ENCODE results near the gene MYH11.

The MYH11 gene

GRCh38 chr16:15829460-15829859 is 27.4 kb downstream of the MYH11 start:
- Histone ChIP-seq H3K4me1 (ENCODE audit: low read length) (peaks cover 37% of the 10 kb centered on the region), H3K4me2 (ENCODE audit: low read length) (no peak overlapping the region), H2AFZ (ENCODE audit: low read depth, low read length) (no peak overlapping the region), H3K27me3 (ENCODE audit: low read depth, low read length) (peaks cover 8% of the 10 kb centered on the region), H3K4me3 (ENCODE audit: low read length) (no peak overlapping the region), H3K36me3 (replicated peaks; ENCODE audit: low read depth, low read length) (no peaks in the 10 kb centered on the region), H3K9ac (ENCODE audit: low read length) (no peak overlapping the region), H4K20me1 (ENCODE audit: insufficient read depth, low read length) (no peaks in the 10 kb centered on the region), H3K79me2 (ENCODE audit: low read length) (no peaks in the 10 kb centered on the region), H3K9me3 (ENCODE audit: insufficient read depth, low read length) (no peaks in the 10 kb centered on the region), H3K27ac (ENCODE audit: low read length) (no peak overlapping the region)
- no peak for TF ChIP-seq EZH2phosphoT487 (IDR thresholded peaks at IDR 0.05; ENCODE audit: low read depth)
- no peak for TF ChIP-seq CTCF (IDR thresholded peaks at IDR 0.05; ENCODE audit: low read depth, low read length)

GRCh38 chr16:15827709-15828343 is 29.0 kb downstream of the MYH11 start:
- TF ChIP-seq EZH2phosphoT487 (IDR thresholded peaks at IDR 0.05; ENCODE audit: low read depth) (no peak), CTCF (IDR thresholded peaks at IDR 0.05; ENCODE audit: low read depth, low read length) (no peak)
- Histone ChIP-seq H3K9me3 (ENCODE audit: insufficient read depth, low read length) (no peaks in the 10 kb centered on the region), H3K79me2 (ENCODE audit: low read length) (no peaks in the 10 kb centered on the region), H3K9ac (ENCODE audit: low read length) (no peak overlapping the region), H3K27ac (ENCODE audit: low read length) (no peak overlapping the region), H3K4me3 (ENCODE audit: low read length) (no peak overlapping the region), H3K27me3 (ENCODE audit: low read depth, low read length) (peaks cover 14% of the 10 kb centered on the region), H2AFZ (ENCODE audit: low read depth, low read length) (no peak overlapping the region), H3K4me2 (ENCODE audit: low read length) (no peak overlapping the region), H3K4me1 (ENCODE audit: low read length) (peaks cover 39% of the 10 kb centered on the region), H4K20me1 (ENCODE audit: insufficient read depth, low read length) (no peaks in the 10 kb centered on the region), H3K36me3 (replicated peaks; ENCODE audit: low read depth, low read length) (no peaks in the 10 kb centered on the region)

- TF ChIP-seq EZH2phosphoT487 (IDR thresholded peaks at IDR 0.05; ENCODE audit: low read depth) (no peak), CTCF (IDR thresholded peaks at IDR 0.05; ENCODE audit: low read depth, low read length) (no peak)
- H3K27ac ChIP-seq (ENCODE audit: low read length): no peak overlapping the region
- no peak overlapping the region for H3K9ac ChIP-seq (ENCODE audit: low read length)
Measured at GRCh38 chr16:15827299-15827698, 29.5 kb downstream of the MYH11 start.

GRCh38 chr16:15825750-15826305 is 31.0 kb downstream of the MYH11 start:
- H3K4me2 ChIP-seq (ENCODE audit: low read length): no peak overlapping the region
- TF ChIP-seq CTCF (IDR thresholded peaks at IDR 0.05; ENCODE audit: low read depth, low read length) (no peak), EZH2phosphoT487 (IDR thresholded peaks at IDR 0.05; ENCODE audit: low read depth) (no peak)
- H3K27ac ChIP-seq (ENCODE audit: low read length): no peak overlapping the region

More at GRCh38 chr16:15827299-15827698, 29.5 kb downstream of the MYH11 start:
- Histone ChIP-seq H3K36me3 (replicated peaks; ENCODE audit: low read depth, low read length) (no peaks in the 10 kb centered on the region), H3K79me2 (ENCODE audit: low read length) (no peaks in the 10 kb centered on the region), H3K4me3 (ENCODE audit: low read length) (no peak overlapping the region), H3K9me3 (ENCODE audit: insufficient read depth, low read length) (no peaks in the 10 kb centered on the region), H3K27me3 (ENCODE audit: low read depth, low read length) (peaks cover 14% of the 10 kb centered on the region), H3K4me1 (ENCODE audit: low read length) (peaks cover 39% of the 10 kb centered on the region), H3K4me2 (ENCODE audit: low read length) (no peak overlapping the region), H4K20me1 (ENCODE audit: insufficient read depth, low read length) (no peaks in the 10 kb centered on the region), H2AFZ (ENCODE audit: low read depth, low read length) (no peak overlapping the region)

More at GRCh38 chr16:15825750-15826305, 31.0 kb downstream of the MYH11 start:
- Histone ChIP-seq H3K4me3 (ENCODE audit: low read length) (no peak overlapping the region), H3K9me3 (ENCODE audit: insufficient read depth, low read length) (no peaks in the 10 kb centered on the region), H3K79me2 (ENCODE audit: low read length) (no peaks in the 10 kb centered on the region), H3K9ac (ENCODE audit: low read length) (no peak overlapping the region), H3K4me1 (ENCODE audit: low read length) (peaks cover 25% of the 10 kb centered on the region), H3K27me3 (ENCODE audit: low read depth, low read length) (peaks cover 14% of the 10 kb centered on the region), H3K36me3 (replicated peaks; ENCODE audit: low read depth, low read length) (no peaks in the 10 kb centered on the region), H2AFZ (ENCODE audit: low read depth, low read length) (no peak overlapping the region), H4K20me1 (ENCODE audit: insufficient read depth, low read length) (no peaks in the 10 kb centered on the region)
